HT-29 (cell line): Measurements from ENCODE around the gene DIRAS1. TPM values are rescaled to one million over a fixed set of nuclear protein-coding genes. Genes with fewer than 3 reads are reported as not detected.
"Not testable (repeated sequence)": the region's sequence is repeated elsewhere in the genome, so short reads cannot be mapped to it uniquely, and the experiment has no call there.

ENCODE experiments used
- DNase-seq: peaks from one replicate; pipeline ENCODE4 v3.0.0-alpha.2; 2015; ENCODE audit warnings: low spot score
- total RNA-seq: library from RNA; depleted of rRNA; stranded (reverse); fragments of >200 nt; shearing (Covaris generic); gene quantifications from 2 replicates; pipeline ENCODE4 v1.2.3, GENCODE V29; 2014

Gene DIRAS1
- total RNA-seq, 1 experiment from 2014 or later = not detected

DNA sequence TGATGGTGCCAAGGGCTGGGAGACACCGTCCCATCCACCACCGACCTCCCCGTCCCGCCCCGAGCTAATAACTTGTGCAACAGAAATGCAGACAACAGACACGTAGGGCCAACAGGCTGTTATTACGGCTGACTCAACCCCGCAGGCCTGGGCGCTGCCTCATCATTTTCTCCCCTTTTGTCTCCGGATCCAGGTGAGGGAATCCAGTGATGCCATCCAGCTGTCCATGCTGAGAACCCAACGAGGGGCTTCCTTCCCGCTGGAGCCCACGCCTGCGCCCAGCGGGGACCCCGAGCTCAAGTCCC lies 6.4 kb upstream of the DIRAS1 start:
- no peak for DNase-seq

DNA sequence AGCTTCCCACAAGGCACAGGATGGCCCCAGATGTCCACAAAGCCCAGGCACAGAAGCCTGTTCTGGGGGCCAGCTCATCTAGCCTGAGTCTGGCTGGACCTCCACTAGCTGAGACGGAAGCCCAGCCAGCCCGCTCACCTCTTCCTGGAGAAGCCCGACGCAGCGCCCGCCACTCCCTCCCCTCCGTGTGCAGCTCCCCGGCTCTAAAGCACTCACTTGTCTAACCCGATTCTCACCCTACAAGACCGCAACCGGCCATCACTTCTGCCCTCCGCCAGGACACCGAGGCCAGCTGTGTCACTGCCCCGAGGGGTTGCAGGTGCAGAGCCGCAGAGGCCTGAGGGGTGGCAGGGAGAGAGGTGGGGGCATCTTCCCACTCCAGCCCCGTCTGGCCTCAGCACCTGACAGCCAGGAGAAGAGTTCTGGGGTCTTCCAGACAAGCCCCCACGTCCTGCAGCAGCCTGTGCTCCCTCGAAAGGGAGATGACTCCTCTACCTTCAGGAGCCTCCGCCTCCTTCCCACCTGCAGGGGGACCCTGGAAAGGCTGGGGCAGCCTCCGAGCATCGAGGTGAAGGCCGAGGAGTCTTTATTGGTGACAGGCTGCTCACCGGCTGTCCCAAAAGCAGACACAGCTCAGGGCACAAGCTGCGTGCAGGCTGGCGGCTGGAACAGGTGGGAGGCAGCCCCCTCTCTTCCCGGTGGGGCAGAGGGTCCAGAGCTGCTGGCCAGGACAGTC lies 5.9 kb upstream of the DIRAS1 start:
- no peak for DNase-seq

DNA sequence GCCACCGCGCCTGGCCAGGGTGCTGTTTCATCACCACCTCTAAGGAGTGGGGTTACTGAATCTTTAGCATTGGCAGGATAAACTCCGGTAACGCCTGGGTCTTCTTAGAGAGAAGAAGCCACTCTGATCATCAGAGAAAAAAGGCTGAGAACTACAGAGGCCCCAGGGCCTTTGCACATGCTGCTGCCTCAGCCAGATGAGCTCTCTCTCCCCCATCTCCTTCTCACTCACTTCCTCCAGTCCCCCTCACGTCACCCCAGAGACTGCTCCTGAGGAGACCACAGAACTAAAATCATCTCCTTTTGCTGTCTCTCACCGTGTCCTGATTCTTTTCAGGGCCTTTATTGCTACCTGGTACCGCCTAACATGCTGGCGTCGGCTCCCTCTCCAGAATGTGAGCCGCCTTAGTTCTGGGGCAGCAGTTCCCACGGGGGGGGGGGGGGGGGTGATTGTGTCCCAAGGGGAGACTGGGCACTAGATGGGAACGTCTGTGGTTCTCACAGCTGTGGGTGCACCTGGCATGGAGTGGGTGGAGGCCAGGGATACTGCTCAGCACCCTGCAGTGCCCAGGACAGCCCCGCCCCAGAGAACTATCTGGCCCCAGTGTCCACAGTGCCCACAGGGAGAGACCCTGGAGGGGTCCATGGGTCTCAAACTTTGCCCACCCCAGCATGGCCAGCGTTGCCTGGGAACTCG lies 5.1 kb upstream of the DIRAS1 start:
- DNase-seq = no peak

DNA sequence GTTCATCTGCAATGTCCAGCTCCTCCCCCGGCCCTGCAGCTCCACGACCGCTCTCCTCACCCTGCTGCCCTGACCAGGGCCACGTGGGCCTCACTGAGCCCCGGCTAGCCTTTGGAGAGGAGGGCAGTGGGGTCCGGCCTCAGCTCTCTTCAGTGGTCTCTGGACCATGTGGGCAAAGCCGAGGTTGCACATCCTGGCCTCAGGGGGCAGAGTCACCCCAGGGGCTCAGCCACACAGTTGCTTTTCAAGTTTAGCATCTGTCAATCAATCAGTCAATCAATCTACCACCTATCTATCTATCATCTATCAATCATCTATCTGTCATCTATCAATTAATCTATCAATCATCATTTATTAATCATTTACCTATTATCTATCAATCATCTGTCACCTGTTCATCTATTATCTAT lies 3.0 kb upstream of the DIRAS1 start:
- DNase-seq = no peak

DNA sequence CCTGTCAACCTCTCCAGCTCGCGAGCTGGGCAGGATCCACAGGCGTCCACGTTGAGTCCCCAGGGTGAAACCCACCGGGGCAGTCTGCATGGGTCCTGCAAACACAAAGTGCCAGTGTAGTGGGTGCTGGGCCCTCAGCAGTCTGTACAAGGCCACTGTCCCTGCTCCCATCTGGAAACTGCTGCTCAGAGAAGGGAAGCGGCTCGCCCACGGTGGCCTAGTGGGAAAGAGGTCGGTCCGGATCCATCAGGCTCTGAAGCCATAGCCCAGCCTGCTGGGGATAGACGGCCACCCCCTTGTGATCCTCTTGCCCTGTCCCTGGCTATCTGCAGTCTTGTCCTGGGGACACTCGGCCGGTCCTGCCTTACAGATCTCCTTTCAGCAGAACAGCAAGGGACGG lies 2.6 kb upstream of the DIRAS1 start:
- no peak for DNase-seq

DNA sequence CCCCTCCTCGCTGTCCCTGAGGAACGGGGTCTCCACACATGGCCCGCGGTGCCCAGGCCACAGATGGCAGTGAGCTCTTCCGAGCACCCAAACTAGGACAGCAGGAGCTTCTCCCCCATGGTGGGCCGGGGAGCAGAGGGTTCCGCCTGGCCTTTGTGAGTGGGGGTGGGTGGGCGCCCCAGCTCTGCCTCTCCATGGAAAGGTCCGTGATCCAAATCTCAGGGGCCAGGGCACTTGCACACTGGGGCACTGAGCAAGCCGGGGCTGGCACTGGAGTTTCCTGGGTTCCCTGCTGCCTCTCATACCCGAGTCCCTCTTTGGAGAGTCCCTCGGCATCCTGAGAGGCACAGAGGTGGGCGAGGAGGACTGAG lies 2.2 kb upstream of the DIRAS1 start:
- DNase-seq = no peak

DNA sequence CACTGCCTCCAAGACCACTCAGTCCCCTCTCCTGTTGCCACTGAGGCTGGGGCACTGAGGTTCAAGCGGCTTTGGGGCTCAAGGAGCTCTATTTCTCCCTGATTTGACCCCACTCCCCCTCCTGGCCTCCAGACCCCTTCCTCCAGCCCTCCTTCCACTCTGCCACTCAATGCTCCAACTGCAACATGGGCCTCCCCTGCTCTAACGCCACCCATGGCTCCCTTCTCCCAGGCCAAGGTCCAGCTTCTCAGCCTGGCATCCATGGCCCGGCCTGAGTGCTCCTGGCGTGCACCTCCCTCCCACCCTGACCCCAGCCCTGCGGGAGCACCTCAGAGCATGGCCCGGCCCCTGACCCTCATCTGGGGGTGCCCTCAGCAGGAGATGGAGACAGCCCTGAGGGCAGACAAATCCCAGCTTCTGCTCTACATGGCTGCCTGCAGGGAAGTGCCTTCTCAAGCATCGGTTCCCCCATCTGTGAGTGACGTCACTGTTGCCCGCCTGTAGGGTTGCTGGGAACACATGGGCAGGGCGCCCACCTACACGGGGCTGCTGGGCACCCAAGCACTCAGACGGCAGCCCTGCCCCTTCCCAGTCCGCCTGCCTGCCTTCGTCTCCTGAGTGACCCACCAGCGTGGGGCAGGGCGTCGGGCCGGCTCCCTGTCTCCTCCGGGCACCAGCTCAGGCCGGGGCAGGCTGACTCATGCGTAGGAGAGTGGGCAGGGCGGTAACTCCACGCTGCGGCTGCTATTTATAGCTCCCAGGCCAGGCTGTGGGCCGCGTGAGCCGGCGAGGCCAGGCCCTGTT lies 1.6 kb upstream of the DIRAS1 start:
- no peak for DNase-seq

DNA sequence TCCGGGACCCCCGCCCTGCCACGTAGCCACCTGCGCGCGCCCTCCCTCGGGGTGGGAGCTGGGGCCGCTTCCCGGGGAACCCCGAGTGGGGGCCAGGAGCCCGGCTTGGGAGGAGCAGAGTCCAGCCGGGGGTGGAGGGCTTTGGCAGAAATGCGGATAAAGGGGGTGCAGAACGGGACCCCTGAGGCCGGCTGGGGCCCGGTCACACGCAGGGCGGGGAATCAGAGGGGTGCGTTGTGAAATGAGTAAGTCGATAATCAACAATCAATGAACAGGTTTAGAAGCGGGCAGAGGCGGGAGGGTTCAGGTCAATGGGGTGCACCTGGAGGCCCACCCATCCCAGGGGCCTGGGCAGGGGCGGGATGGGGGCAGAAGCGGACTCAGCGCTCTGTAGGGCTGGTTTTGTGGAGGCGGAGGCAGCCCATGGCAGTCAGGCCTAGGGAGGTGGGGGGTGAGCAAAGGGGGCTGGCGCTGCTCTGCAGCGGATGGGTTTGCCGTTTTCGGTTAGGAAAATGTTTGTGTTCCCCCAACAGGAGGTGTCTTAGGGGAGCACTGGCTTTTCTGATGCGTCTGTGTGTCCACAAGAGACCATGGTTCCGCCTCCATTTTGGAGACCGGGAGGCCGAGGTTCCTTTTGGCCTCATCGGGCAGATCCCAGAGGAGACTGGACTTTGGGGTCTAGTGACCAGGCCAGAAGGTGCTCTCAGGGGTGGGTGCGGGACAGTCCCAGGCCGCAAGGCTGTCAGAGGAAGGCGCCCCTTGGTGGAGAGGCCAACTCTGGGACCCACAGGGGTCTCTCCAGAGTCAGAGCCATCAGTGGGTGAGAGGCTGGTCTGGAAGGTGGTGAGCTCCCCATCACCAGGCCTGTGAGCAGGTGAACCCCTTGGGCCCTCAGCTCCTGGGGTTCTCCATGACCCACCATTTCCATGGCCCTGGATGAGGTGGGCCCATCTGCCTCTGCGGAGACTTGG lies 683 bp upstream of the DIRAS1 start:
- DNase-seq = no peak

DNA sequence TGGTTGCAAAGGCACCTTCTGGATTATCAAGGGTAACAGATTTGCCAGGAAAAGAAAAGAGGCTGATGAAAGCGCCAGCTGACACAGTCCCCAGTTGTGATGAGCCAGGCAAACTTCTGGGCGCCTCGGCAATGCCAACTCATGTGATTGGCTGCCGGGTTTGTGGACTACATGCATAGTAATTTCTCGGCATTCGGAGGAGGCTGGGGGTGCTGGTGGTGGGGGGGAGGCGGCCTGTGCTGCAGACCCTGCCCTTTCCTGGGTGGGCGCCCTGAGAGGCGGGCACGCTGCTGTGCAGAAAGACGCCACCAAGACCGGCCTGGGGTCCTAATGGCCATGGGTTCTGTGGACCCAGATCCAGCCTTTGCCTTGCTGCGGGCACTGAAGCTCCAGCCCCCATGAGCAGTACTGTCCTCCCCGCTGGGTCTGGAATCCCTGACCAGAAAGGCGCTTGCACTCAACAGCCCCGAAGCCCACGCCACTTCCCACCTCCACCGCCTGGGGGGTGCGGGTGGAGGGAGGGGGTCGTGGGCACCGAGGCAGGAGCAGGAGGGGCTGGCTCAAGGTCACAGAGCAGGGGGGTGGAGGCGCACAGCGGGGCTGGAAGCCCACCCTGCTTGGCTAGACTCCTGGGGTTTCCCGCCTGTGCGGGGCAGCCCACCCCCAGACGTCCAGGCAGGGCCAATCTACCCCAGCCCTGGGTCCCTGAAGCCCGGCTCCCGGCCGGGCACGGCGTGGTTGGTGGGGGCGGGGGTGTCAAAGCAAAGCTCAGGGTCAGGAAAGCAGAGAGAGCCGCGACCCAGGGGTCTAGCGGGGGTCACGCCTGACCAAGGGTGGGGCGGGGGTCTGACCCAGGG lies 1.0 kb downstream of the DIRAS1 start:
- no peak for DNase-seq

DNA sequence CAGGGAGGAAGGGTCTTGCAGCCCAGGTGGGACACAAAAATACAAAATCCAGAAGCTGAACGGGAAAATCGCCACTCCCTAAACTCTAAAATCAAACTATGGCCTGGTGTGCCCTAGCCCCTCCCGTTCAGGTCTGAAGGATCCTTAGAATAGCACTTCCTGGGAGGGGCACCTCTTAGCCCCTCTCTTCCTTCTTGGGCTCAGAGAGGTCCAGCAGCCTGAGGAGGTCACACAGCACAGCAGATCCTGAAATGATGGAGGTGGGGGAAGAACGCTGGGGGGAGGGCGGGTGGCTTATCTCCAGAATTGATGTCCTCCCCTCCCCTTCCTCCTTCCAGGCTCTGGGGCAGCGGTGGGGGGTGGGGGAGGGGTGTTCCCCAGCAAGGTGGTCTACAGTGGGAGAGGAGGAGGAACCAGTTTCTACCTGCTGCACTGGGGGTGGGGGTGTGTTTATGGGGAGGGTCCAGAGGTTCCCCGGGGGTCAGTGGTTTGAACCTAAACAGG lies 1.9 kb downstream of the DIRAS1 start:
- DNase-seq = no peak

DNA sequence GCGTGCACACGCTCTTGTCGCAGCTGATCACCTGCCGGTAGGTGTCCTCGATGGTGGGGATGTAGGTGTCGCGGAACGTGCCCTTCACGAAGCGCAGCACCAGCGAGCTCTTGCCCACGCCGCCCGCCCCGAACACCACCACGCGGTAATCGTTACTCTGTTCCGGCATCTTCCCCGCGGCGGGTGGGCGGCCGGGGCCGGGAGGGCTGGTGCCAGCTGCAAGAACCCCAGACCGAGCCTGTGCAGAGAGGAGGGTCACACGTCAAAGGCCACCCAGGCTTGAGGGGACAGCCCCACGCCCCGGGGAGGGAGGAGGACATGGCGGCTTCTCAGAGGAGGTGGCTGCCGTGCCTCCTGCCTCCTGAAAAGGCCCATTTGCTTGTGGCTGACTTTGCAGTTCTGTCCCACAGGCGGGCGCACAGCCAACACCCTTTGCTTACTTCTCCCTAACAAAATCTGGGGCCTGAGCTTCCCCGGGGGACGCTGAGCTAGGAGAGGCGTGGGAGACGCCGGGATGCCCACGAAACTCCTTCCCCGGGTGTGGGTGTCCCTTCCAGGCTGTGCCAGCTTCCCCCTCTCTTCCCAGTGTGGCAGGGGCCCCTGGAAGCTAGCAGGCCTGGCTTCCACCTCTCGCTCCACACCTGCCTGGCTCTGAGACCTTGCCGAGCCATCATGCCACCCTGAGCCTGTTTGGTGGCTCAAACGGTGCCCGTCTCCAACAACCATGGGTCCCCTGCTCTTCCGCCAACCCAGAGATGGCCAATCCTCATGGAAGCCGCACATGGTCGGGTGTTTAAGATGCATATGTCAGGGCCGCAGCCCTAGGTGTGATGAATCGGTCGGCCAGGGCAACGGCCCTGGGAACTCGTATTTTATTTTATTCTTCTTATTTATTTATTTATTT lies 3.3 kb downstream of the DIRAS1 start:
- no peak for DNase-seq

DNA sequence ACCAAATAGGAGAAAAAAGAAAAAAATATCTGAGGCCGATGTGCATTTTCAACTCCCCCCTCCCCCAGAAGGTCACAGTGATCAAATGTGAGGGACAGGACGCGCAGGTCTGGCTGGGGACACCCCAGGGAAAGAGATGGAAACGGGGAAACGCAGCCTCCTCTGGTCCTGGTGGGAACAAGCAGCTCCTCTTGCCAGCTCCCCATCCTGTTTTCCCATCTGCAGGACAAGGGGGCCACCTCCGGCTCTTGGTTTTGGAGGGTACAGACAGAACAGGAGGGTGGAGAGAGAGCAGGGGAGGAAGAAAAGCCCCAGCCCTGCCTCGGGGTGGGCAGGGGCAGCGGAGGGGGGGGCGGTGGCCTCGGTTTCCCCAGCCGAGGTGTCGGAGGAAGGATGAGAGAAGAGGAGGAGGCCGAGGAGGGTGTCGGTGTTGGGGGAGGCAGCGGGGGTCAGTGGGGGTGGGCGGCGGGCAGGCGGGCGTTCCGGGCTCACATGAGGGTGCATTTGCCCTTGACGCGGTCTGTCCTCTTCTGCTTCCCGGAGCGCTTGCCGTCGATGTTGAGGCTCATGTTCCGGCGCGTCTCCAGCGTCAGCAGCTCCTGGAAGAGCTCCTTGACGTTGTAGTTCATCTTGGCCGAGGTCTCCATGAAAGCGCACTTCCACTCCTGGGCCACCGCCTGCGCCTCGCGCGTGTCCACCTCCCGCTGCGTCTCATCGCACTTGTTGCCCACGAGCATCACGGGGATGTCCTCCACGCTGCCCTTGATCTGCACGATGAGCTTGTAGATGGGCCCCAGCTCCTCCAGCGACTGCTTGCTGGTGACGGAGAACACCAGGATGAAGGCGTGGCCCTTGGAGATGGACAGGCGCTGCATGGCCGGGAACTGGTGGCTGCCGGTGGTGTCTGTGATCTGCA lies 4.2 kb downstream of the DIRAS1 start:
- DNase-seq = no peak

DNA sequence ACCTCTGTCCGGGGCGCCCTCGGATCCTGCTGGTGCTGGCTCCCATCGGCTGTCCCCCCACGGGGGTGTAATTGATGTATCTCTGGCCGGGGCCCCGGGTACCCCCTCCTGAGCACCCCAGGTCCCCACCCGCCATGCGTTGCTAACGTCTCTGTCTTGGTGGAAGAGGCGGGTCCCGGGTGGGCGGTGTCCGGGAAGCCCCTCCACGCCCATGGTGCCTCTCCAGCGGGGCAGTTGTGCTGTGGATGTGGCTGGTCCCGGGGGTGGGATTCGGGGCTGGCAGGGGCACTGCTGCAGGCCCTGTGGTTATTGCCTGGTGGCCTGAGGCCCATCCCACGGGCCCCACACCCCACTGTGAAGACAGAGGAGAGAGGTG lies 4.9 kb downstream of the DIRAS1 start:
- no peak for DNase-seq

DNA sequence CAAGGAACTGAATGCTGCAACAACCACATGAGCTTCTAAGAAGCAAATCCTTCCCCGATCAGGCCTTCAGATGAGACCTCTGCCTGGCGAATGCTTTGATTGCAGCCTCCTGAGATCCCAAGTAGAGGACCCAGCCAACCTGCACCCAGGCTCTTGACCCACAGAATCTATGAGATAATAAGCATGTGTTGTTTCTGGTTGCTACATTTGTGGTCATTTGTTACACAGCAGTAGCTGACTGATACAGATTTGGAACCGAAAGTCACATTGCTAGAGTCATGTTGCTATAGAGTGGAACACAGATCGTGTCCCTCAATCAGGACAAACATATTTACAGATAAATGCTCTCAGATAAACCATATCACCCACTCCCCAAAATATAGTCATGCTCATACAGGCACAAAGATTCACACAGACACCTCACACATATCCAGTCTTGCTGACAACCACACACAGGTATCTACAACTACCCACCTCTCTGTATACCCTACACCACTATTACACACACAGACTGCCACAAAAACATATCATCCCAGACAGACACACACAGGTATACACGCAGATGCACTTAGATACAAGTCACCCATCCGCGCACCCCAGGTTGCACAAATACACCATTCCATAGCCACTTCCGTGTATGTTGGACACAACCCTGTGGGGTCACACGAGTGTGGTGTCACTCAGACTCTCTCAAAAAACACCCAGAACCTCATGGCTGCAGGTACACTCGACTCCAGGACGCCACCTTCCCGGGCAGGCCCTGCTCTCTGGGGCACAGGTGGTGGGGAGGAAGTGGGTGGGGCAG lies 5.5 kb downstream of the DIRAS1 start:
- DNase-seq = no peak

DNA sequence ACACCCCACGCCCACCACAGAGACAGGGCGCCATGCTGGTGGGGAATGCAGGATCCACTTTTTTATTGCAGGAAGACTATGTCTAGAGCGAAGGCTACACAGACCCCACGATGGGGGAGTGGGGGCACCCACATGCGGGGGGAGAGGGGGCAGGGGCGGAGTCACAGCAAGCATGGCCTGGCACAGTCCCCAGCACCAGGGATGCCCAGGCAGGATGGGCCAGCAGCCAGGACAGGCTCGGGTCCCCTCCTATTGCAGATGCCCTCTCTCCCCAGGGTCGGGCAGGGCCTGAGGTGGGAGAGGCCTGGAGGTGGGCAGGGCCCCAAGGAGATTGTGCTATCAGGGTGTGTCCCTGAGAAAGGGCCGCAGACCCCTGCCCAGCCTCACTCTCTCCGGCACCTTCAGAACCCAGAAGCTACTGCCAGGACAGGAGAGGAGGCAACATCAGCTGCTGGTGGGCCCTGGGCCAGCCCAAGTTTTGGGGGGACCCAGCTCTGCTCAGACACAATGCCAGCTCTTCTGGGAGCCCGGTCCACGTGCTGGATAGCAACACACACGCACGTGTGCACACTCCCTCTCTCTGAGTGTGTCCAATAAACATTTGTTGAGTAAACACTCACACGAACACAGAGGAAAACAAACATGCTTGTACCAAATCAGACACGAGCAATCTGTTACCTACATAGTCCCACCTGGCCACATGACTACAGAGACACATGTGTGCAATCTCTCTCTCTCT lies 6.5 kb downstream of the DIRAS1 start:
- DNase-seq = no peak

DNA sequence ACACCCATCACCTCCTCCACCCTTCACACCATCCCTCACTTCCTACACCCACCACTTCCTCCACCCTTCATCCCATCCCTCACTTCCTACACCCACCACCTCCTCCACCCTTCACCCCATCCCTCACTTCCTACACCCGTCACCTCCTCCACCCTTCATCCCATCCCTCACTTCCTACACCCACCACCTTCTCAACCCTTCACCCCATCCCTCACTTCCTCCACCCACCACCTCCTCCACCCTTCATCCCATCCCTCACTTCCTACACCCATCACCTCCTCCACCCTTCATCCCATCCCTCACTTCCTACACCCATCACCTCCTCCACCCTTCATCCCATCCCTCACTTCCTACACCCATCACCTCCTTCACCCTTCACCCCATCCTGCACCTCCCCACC lies 7.1 kb downstream of the DIRAS1 start:
- not testable (repeated sequence) for DNase-seq

DNA sequence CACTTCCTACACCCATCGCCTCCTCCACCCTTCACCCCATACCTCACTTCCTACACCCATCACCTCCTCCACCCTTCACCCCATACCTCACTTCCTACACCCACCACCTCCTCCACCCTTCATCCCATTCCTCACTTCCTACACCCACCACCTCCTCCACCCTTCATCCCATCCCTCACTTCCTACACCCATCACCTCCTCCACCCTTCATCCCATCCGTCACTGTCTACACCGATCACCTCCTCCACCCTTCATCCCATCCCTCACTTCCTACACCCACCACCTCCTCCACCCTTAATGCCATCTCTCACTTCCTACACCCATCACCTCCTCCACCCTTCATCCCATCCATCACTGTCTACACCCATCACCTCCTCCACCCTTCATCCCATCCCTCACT lies 8.0 kb downstream of the DIRAS1 start:
- DNase-seq = not testable (repeated sequence)
